H1 (cell line): Measurements from ENCODE around the gene OXLD1. TPM values are rescaled to one million over a fixed set of nuclear protein-coding genes. Genes with fewer than 3 reads are reported as not detected.

Source experiments
- CTCF ChIA-PET: fragments of 300-600 bp; sonication (Branson Sonifier 250); formaldehyde crosslinking; loops from one replicate; lab custom pipeline; 2021; ENCODE audit not compliant: partially characterized antibody; lab: Charles Lee
- POLR2A ChIA-PET: fragments of 300-600 bp; sonication (Branson Sonifier 250); formaldehyde crosslinking; loops from one replicate; lab custom pipeline; 2021; ENCODE audit warnings: inconsistent platforms; ENCODE audit not compliant: partially characterized antibody; lab: Charles Lee
- DNase-seq, 2 experiments: peaks; one replicate each; pipeline versions ENCODE4 v3.0.0 to v3.0.0-alpha.2; 2010 to 2022; ENCODE audit warnings: low spot score in 2 of 2, low read depth in 1 of 2, mixed read lengths in 1 of 2
- FAIRE-seq: peaks from 2 replicates; lab custom pipeline; 2011; peaks lifted over from hg19 to GRCh38; lab: Jason Lieb, UNC
- H2AFZ ChIP-seq: 2 replicates; pipeline ENCODE4 v1.8.1; 2012; ENCODE audit warnings: low read length, inconsistent platforms
- H2AK5ac ChIP-seq: 2 replicates; pipeline ENCODE4 v1.6.1; 2013; ENCODE audit warnings: low read depth, low read length
- H2BK120ac ChIP-seq: replicated peaks from 2 replicates; pipeline ENCODE3; 2013; ENCODE audit warnings: low read depth, low read length, inconsistent platforms
- H2BK12ac ChIP-seq: 2 replicates; pipeline ENCODE4 v1.6.1; 2013; ENCODE audit warnings: low read depth, low read length
- H2BK15ac ChIP-seq: 2 replicates; pipeline ENCODE4 v1.6.1; 2013; ENCODE audit warnings: low read length
- H2BK20ac ChIP-seq: 2 replicates; pipeline ENCODE4 v1.6.1; 2013; ENCODE audit warnings: low read length
- H2BK5ac ChIP-seq: 2 replicates; pipeline ENCODE4 v1.6.1; 2013; ENCODE audit warnings: low read depth, low read length
- H3K14ac ChIP-seq: 2 replicates; pipeline ENCODE4 v1.6.1; 2013; ENCODE audit warnings: inconsistent platforms; ENCODE audit not compliant: insufficient read length
- H3K18ac ChIP-seq: 2 replicates; pipeline ENCODE4 v1.6.1; 2013; ENCODE audit warnings: low read length; ENCODE audit errors: extremely low read depth
- H3K23ac ChIP-seq: 2 replicates; pipeline ENCODE4 v1.6.1; 2013; ENCODE audit warnings: inconsistent platforms; ENCODE audit not compliant: insufficient read length
- H3K23me2 ChIP-seq: 2 replicates; pipeline ENCODE4 v1.6.1; 2013; ENCODE audit warnings: low read depth, low read length
- H3K27ac ChIP-seq: 2 replicates; pipeline ENCODE4 v1.6.1; 2011; ENCODE audit warnings: low read depth, low read length, inconsistent platforms
- H3K27me3 ChIP-seq, 4 experiments: replicated peaks in 1 of 4; 1 replicate in 1 of 4; 2 replicates in 3 of 4; pipeline versions ENCODE4 v1.6.1 to v1.8.1; 2011 to 2013; ENCODE audit warnings: low read length in 3 of 4, mild to moderate bottlenecking in 3 of 4, inconsistent platforms in 2 of 4, mixed read lengths in 2 of 4, moderate library complexity in 1 of 4; ENCODE audit not compliant: control insufficient read depth in 3 of 4, insufficient read depth in 3 of 4; ENCODE audit errors: extremely low read depth in 1 of 4
- H3K36me3 ChIP-seq, 4 experiments: 2 replicates each; pipeline versions ENCODE4 v1.6.1 to v1.8.1; 2011 to 2013; ENCODE audit warnings: mild to moderate bottlenecking in 4 of 4, low read length in 3 of 4, moderate library complexity in 2 of 4, control low read depth in 1 of 4, inconsistent platforms in 1 of 4; ENCODE audit not compliant: insufficient read depth in 4 of 4, control insufficient read depth in 2 of 4
- H3K4ac ChIP-seq: replicated peaks from 2 replicates; pipeline ENCODE3; 2013; ENCODE audit warnings: low read length, low read depth, mixed read lengths, inconsistent platforms; ENCODE audit not compliant: insufficient read length
- H3K4me1 ChIP-seq, 4 experiments: replicated peaks in 1 of 4; 1 replicate in 1 of 4; 2 replicates in 3 of 4; pipeline versions ENCODE4 v1.6.1 to v1.8.1; 2011 to 2013; ENCODE audit warnings: low read length in 3 of 4, inconsistent platforms in 2 of 4, mixed read lengths in 1 of 4; ENCODE audit not compliant: insufficient read depth in 4 of 4, control insufficient read depth in 3 of 4
- H3K4me2 ChIP-seq, 2 experiments: 2 replicates each; pipeline versions ENCODE4 v1.6.1 to v1.8.1; 2011 to 2013; ENCODE audit warnings: low read depth in 2 of 2, low read length in 2 of 2, control low read depth in 1 of 2, inconsistent platforms in 1 of 2, mild to moderate bottlenecking in 1 of 2; ENCODE audit not compliant: insufficient read depth in 1 of 2
- H3K4me3 ChIP-seq, 4 experiments: fragments of 200-600, 300-600 bp in 1 of 4; sonication (generic), shearing (Covaris generic), sonication (Bioruptor Twin) in 1 of 4; 2 replicates each; pipeline versions ENCODE4 v1.5.1 to v1.8.1; 2011 to 2016; ENCODE audit warnings: low read length in 4 of 4, low read depth in 3 of 4, control low read depth in 2 of 4, inconsistent platforms in 2 of 4, mild to moderate bottlenecking in 2 of 4, mixed read lengths in 1 of 4, moderate library complexity in 1 of 4; ENCODE audit not compliant: insufficient read depth in 2 of 4; ENCODE audit errors: extremely low read depth in 1 of 4
- H3K56ac ChIP-seq: replicated peaks from 2 replicates; pipeline ENCODE3; 2013; ENCODE audit warnings: low read depth, mild to moderate bottlenecking, mixed read lengths, low read length, inconsistent platforms; ENCODE audit not compliant: insufficient read length
- H3K79me1 ChIP-seq: 2 replicates; pipeline ENCODE4 v1.6.1; 2013; ENCODE audit warnings: low read depth, low read length, control low read depth
- H3K79me2 ChIP-seq, 2 experiments: 2 replicates each; pipeline versions ENCODE4 v1.6.1 to v1.8.1; 2012 to 2013; ENCODE audit warnings: low read length in 2 of 2, mild to moderate bottlenecking in 2 of 2, inconsistent platforms in 1 of 2; ENCODE audit not compliant: insufficient read depth in 2 of 2, control insufficient read depth in 1 of 2
- H3K9ac ChIP-seq, 4 experiments: replicated peaks in 1 of 4; 1 replicate in 1 of 4; 2 replicates in 3 of 4; pipeline versions ENCODE4 v1.6.1 to v1.8.1; 2011 to 2013; ENCODE audit warnings: low read depth in 3 of 4, low read length in 3 of 4, control low read depth in 2 of 4, mild to moderate bottlenecking in 2 of 4, moderate library complexity in 2 of 4, inconsistent platforms in 1 of 4; ENCODE audit errors: extremely low read depth in 1 of 4
- H3K9me3 ChIP-seq, 2 experiments: 2 replicates each; pipeline versions ENCODE4 v1.6.1 to v1.8.1; 2012 to 2013; ENCODE audit warnings: mild to moderate bottlenecking in 2 of 2, moderate library complexity in 2 of 2, control low read depth in 1 of 2, inconsistent platforms in 1 of 2, low read depth in 1 of 2, low read length in 1 of 2, mixed read lengths in 1 of 2; ENCODE audit not compliant: insufficient read depth in 2 of 2
- H4K20me1 ChIP-seq, 2 experiments: replicated peaks in 1 of 2; 2 replicates each; pipeline versions ENCODE3 to v1.8.1; 2011 to 2013; ENCODE audit warnings: inconsistent platforms in 2 of 2, low read length in 2 of 2, mild to moderate bottlenecking in 1 of 2; ENCODE audit not compliant: insufficient read depth in 2 of 2, control insufficient read depth in 1 of 2
- H4K5ac ChIP-seq: 2 replicates; pipeline ENCODE4 v1.6.1; 2013; ENCODE audit warnings: low read length, low read depth, mixed read lengths, inconsistent platforms; ENCODE audit not compliant: insufficient read length
- H4K8ac ChIP-seq: 2 replicates; pipeline ENCODE4 v1.8.0; 2013; ENCODE audit warnings: mild to moderate bottlenecking, moderate library complexity, low read length, inconsistent platforms; ENCODE audit not compliant: insufficient read depth; ENCODE audit errors: extremely low read depth
- H4K91ac ChIP-seq: replicated peaks from 2 replicates; pipeline ENCODE3; 2013; ENCODE audit warnings: low read length, mixed read lengths, inconsistent platforms; ENCODE audit not compliant: insufficient read length
- CTBP2 ChIP-seq: IDR thresholded peaks from 2 replicates; pipeline ENCODE4 v1.7.0; 2011; ENCODE audit warnings: borderline replicate concordance, mild to moderate bottlenecking, moderate library complexity, mixed read lengths, low read length; ENCODE audit not compliant: insufficient read depth, insufficient read length
- E2F6 ChIP-seq: IDR thresholded peaks from 2 replicates; pipeline ENCODE4 v1.6.1; 2012; ENCODE audit warnings: inconsistent platforms
- EGR1 ChIP-seq: IDR thresholded peaks from 2 replicates; pipeline ENCODE4 v1.6.1; 2011; ENCODE audit warnings: low read depth, low read length, borderline replicate concordance
- KDM4A ChIP-seq: IDR thresholded peaks from one replicate; pipeline ENCODE4 v1.7.1; 2012; ENCODE audit warnings: low read depth, mild to moderate bottlenecking, moderate library complexity, low read length, inconsistent platforms; ENCODE audit not compliant: severe bottlenecking
- MAFK ChIP-seq: IDR thresholded peaks from 2 replicates; pipeline ENCODE4 v1.6.1; 2012; ENCODE audit warnings: low read depth, mild to moderate bottlenecking, improper control_type of control experiment, low read length
- POLR2A ChIP-seq, 2 experiments: IDR thresholded peaks; 1 replicate in 1 of 2; 2 replicates in 1 of 2; pipeline ENCODE4 v1.6.1; 2011; ENCODE audit warnings: low read depth in 2 of 2, low read length in 2 of 2, mild to moderate bottlenecking in 2 of 2; ENCODE audit errors: control extremely low read depth in 1 of 2
- RBBP5 ChIP-seq: IDR thresholded peaks from 2 replicates; pipeline ENCODE4 v1.7.1; 2012; ENCODE audit warnings: low read depth, mild to moderate bottlenecking, inconsistent platforms, low read length, moderate library complexity, borderline replicate concordance
- TAF7 ChIP-seq: optimal IDR thresholded peaks from 2 replicates; pipeline ENCODE3; 2011; ENCODE audit warnings: low read depth, mild to moderate bottlenecking, inconsistent platforms, low read length, moderate library complexity, borderline replicate concordance
- USF2 ChIP-seq: IDR thresholded peaks from 2 replicates; pipeline ENCODE4 v1.6.1; 2011; ENCODE audit warnings: low read length, improper control_type of control experiment
- YY1 ChIP-seq: IDR thresholded peaks from 2 replicates; pipeline ENCODE4 v1.6.1; 2011; ENCODE audit warnings: low read depth, mild to moderate bottlenecking, low read length
- whole genome bisulfite sequencing, 2 experiments: shearing (Covaris generic) in 1 of 2; methylation state at CpG; one replicate each; pipeline versions ENCODE4 v1.1.6 to v1.1.7; 2013 to 2015; ENCODE audit warnings: low lambda C conversion rate in 2 of 2, mixed read lengths in 2 of 2, inconsistent platforms in 1 of 2, low coverage in 1 of 2, missing lambda C conversion rate in 1 of 2; ENCODE audit not compliant: insufficient replicate concordance in 2 of 2, insufficient coverage in 1 of 2, insufficient read length in 1 of 2; ENCODE audit errors: extremely low coverage in 1 of 2, missing lambda C conversion rate in 1 of 2; 5-methylcytosine and 5-hydroxymethylcytosine counted together
- polyA plus RNA-seq, 7 experiments: library from polyadenylated mRNA; depleted of rRNA in 3 of 7; stranded (reverse) in 5 of 7; unstranded in 2 of 7; fragments of >200 nt in 5 of 7; fragments of 200-250 nt in 2 of 7; gene quantifications; 1 replicate in 5 of 7; 2 replicates in 1 of 7; 4 replicates in 1 of 7; pipeline versions ENCODE4 v1.2.1 to v1.2.3, GENCODE V29; 2011 to 2013; ENCODE audit warnings: missing spikeins in 2 of 7, mixed read lengths in 2 of 7
- total RNA-seq: library from RNA; stranded (reverse); fragmentation: NEBNext Ultra II Directional; extraction: Animal tissue kit (Norgen Biotek cat#: 25700); gene quantifications from 2 replicates; pipeline ENCODE4 v1.2.1, GENCODE V29; 2021

The OXLD1 gene
- total and polyA plus RNA-seq, 2 of the 8 experiments (the other 6 are each of a cell fraction or from before 2014, with no cell fraction given): 41.5 to 61.9 TPM

- H2AK5ac ChIP-seq: no peak within 1 kb of the TSS
- no peak within 1 kb of the TSS for H2BK5ac ChIP-seq
- no peak within 1 kb of the TSS for H3K4me2 ChIP-seq
- H3K27me3 ChIP-seq: no peaks in the 10 kb centered on the region
- FAIRE-seq (no peak), DNase-seq (no peak)
- H3K14ac ChIP-seq: no peak within 1 kb of the TSS
- peak within 1 kb of the TSS; percentile 68 for H4K8ac ChIP-seq
- peak within 1 kb of the TSS; percentile 54 for H4K91ac ChIP-seq
- peaks cover 3% of the 10 kb centered on the region; the same call in 1 of the 2 replicates for H3K79me1 ChIP-seq
- H3K79me2 ChIP-seq: no peaks in the 10 kb centered on the region
- H3K36me3 ChIP-seq: no peaks in the 10 kb centered on the region
- no peak within 1 kb of the TSS for H4K5ac ChIP-seq
- no peak within 1 kb of the TSS for H3K27ac ChIP-seq
- peak within 1 kb of the TSS in 1 of 4 experiments; percentile 30; a peak in 1 of 7 replicates for H3K9ac ChIP-seq
- no peak within 1 kb of the TSS for H3K56ac ChIP-seq
- H3K18ac ChIP-seq: no peak within 1 kb of the TSS
- H3K9me3 ChIP-seq: no peaks in the 10 kb centered on the region
- 89% methylated on average over 15 of the region's 15 CpGs; no CpG with 5 or more reads in 1 of the 2 experiments for WGBS, 2 experiments
- H2BK20ac ChIP-seq: 0 out of 2 replicates have a peak within 1 kb of the TSS, but pooled peaks have one; percentile 7
- no peaks in the 10 kb centered on the region for H4K20me1 ChIP-seq
- 0 out of 2 replicates have a peak within 1 kb of the TSS, but pooled peaks have one; percentile 39 for H2BK12ac ChIP-seq
- H2BK120ac ChIP-seq: no peak within 1 kb of the TSS
- H3K4ac ChIP-seq: no peak within 1 kb of the TSS
- H2BK15ac ChIP-seq: peak within 1 kb of the TSS; percentile 72; the same call in 1 of the 2 replicates
- no peak within 1 kb of the TSS for H2AFZ ChIP-seq
- no peak within 1 kb of the TSS for H3K4me3 ChIP-seq
- CTCF ChIA-PET: interaction anchor here (0.7 to 2.1 kb wide), 4 partner anchors 9 to 19 kb away, joined by 3 to 7 read pairs (median 4); no protein-coding TSS in a partner anchor
- peaks cover 0 to 10% (median 7%) of the 10 kb centered on the region in 4 experiments; a peak in 6 of 7 replicates for H3K4me1 ChIP-seq
- no peak within 1 kb of the TSS for H3K23ac ChIP-seq
- POLR2A ChIA-PET: interaction anchor here (1.0 to 3.7 kb wide), 7 partner anchors 9 to 47 kb away, joined by 3 to 17 read pairs (median 4); partner anchors contain the start of genes CCDC137, MRPL12 and OXLD1
- H3K23me2 ChIP-seq: no peaks in the 10 kb centered on the region
- TF ChIP-seq RBBP5 (no peak), POLR2A (IDR thresholded peaks at IDR 0.05; ENCODE audit: control extremely low read depth in 1 of 2, low read depth in 2 of 2, low read length in 2 of 2) (no peak), USF2 (no peak), EGR1 (no peak), MAFK (no peak), CTBP2 (no peak), KDM4A (no peak), TAF7 (no peak), YY1 (no peak), E2F6 (no peak)
Measured at GRCh38 chr17:81656118-81656743, 10.2 kb downstream of the OXLD1 start, which contains the start of gene PDE6G. PDE6G (minus strand) TSS chr17:81656542; CDS start chr17:81653305, 3,237 bp downstream.
